DND-41 (cell line): Measurements from ENCODE around the gene WLS.

Experiments
- ATAC-seq: fragments of 200-7000 bp; cut with Tn5 transposase; 3 replicates; pipeline ENCODE4 v1.9.1; 2021; ENCODE audit warnings: low read depth; ENCODE audit not compliant: insufficient read depth
- DNase-seq: peaks from one replicate; pipeline ENCODE4 v3.0.0-alpha.2; 2020
- H2AFZ ChIP-seq: 2 replicates; pipeline ENCODE4 v1.6.0; 2012; ENCODE audit warnings: low read depth, low read length
- H3K27ac ChIP-seq: 2 replicates; pipeline ENCODE4 v1.5.1; 2012; ENCODE audit warnings: low read length, inconsistent platforms
- H3K27me3 ChIP-seq: fragments of 200-600 bp; sonication (generic); 2 replicates; pipeline ENCODE4 v1.6.0; 2012; ENCODE audit warnings: low read length, mild to moderate bottlenecking, inconsistent platforms; ENCODE audit not compliant: insufficient read depth, poor library complexity
- H3K36me3 ChIP-seq: 2 replicates; pipeline ENCODE4 v1.5.1; 2012; ENCODE audit warnings: low read length, inconsistent platforms; ENCODE audit not compliant: insufficient read depth
- H3K4me1 ChIP-seq: 2 replicates; pipeline ENCODE4 v1.5.1; 2012; ENCODE audit warnings: mild to moderate bottlenecking, low read length; ENCODE audit not compliant: insufficient read depth
- H3K4me2 ChIP-seq: 2 replicates; pipeline ENCODE4 v1.6.0; 2012; ENCODE audit warnings: mild to moderate bottlenecking, moderate library complexity, low read length, inconsistent platforms; ENCODE audit not compliant: insufficient read depth
- H3K4me3 ChIP-seq, 2 experiments: fragments of 200-600 bp in 1 of 2; shearing (Covaris generic) in 1 of 2; 2 replicates each; pipeline ENCODE4 v1.5.1; 2012 to 2016; ENCODE audit warnings: inconsistent platforms in 2 of 2, low read length in 2 of 2, mild to moderate bottlenecking in 2 of 2, low read depth in 1 of 2, moderate library complexity in 1 of 2
- H3K79me2 ChIP-seq: 2 replicates; pipeline ENCODE4 v1.6.0; 2012; ENCODE audit warnings: low read length, inconsistent platforms; ENCODE audit not compliant: insufficient read depth
- H3K9ac ChIP-seq: 2 replicates; pipeline ENCODE4 v1.6.0; 2012; ENCODE audit warnings: low read depth, mild to moderate bottlenecking, inconsistent platforms, low read length, moderate library complexity
- H3K9me3 ChIP-seq: 2 replicates; pipeline ENCODE4 v1.5.1; 2012; ENCODE audit warnings: low read length, moderate library complexity, mild to moderate bottlenecking, inconsistent platforms; ENCODE audit not compliant: insufficient read depth, severe bottlenecking
- H4K20me1 ChIP-seq: 2 replicates; pipeline ENCODE4 v1.6.0; 2012; ENCODE audit warnings: low read length; ENCODE audit not compliant: insufficient read depth
- EZH2 ChIP-seq: IDR thresholded peaks from 3 replicates; pipeline ENCODE4 v1.6.1; 2012; ENCODE audit warnings: borderline replicate concordance, low read depth, mild to moderate bottlenecking, moderate library complexity, low read length, inconsistent platforms; ENCODE audit not compliant: severe bottlenecking
- TF ChIP-seq, protein P1 (sequence below): IDR thresholded peaks from 2 replicates; pipeline ENCODE4 v1.5.1; 2012; ENCODE audit warnings: borderline replicate concordance, low read length, moderate library complexity, mild to moderate bottlenecking; ENCODE audit not compliant: poor library complexity, severe bottlenecking; ENCODE audit errors: extremely low read depth

The WLS gene

GRCh38 chr1:68087184-68087583 lies 145.1 kb downstream of the WLS start:
- Histone ChIP-seq H3K4me1 (no peaks in the 10 kb centered on the region), H3K4me3 (no peak overlapping the region), H4K20me1 (no peaks in the 10 kb centered on the region), H3K79me2 (no peaks in the 10 kb centered on the region), H3K27ac (no peak overlapping the region), H3K4me2 (no peak overlapping the region), H3K9ac (no peak overlapping the region), H3K36me3 (no peaks in the 10 kb centered on the region), H3K27me3 (no peaks in the 10 kb centered on the region), H2AFZ (no peak overlapping the region), H3K9me3 (no peaks in the 10 kb centered on the region)
- TF ChIP-seq EZH2: no peak
- TF ChIP-seq, protein P1, sequence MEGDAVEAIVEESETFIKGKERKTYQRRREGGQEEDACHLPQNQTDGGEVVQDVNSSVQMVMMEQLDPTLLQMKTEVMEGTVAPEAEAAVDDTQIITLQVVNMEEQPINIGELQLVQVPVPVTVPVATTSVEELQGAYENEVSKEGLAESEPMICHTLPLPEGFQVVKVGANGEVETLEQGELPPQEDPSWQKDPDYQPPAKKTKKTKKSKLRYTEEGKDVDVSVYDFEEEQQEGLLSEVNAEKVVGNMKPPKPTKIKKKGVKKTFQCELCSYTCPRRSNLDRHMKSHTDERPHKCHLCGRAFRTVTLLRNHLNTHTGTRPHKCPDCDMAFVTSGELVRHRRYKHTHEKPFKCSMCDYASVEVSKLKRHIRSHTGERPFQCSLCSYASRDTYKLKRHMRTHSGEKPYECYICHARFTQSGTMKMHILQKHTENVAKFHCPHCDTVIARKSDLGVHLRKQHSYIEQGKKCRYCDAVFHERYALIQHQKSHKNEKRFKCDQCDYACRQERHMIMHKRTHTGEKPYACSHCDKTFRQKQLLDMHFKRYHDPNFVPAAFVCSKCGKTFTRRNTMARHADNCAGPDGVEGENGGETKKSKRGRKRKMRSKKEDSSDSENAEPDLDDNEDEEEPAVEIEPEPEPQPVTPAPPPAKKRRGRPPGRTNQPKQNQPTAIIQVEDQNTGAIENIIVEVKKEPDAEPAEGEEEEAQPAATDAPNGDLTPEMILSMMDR: no peak
- ATAC-seq (no peak), DNase-seq (no peak)

DNA sequence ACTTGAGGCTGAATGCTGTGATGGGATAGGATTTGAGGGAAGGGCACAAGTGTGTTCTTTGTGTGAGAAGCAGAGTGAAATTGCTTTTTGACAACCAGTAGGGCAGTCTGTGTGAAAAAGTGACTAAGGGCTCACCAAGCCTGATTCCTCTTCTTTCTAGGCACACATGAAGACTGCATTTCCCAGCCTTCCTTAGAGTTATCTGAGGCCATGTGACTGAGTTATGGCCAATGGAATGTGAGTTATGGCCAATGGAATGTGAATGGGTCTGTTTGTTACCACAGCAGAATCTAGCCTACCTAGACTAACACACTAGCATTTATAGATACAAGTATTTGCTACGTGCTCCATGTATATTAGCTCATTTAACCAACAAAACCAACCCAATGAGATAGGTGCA lies 146.6 kb downstream of the WLS start:
- ATAC-seq: no peak
- no peak overlapping the region for H3K9ac ChIP-seq
- H3K4me1 ChIP-seq: no peaks in the 10 kb centered on the region
- DNase-seq: no peak
- no peak overlapping the region for H3K4me3 ChIP-seq
- no peaks in the 10 kb centered on the region for H3K9me3 ChIP-seq
- H2AFZ ChIP-seq: no peak overlapping the region
- no peaks in the 10 kb centered on the region for H4K20me1 ChIP-seq
- no peak overlapping the region for H3K4me2 ChIP-seq
- no peaks in the 10 kb centered on the region for H3K79me2 ChIP-seq
- no peaks in the 10 kb centered on the region for H3K36me3 ChIP-seq
- H3K27me3 ChIP-seq: no peaks in the 10 kb centered on the region
- H3K27ac ChIP-seq: no peak overlapping the region
- no peak for TF ChIP-seq EZH2
- TF ChIP-seq, protein P1: no peak

DNA sequence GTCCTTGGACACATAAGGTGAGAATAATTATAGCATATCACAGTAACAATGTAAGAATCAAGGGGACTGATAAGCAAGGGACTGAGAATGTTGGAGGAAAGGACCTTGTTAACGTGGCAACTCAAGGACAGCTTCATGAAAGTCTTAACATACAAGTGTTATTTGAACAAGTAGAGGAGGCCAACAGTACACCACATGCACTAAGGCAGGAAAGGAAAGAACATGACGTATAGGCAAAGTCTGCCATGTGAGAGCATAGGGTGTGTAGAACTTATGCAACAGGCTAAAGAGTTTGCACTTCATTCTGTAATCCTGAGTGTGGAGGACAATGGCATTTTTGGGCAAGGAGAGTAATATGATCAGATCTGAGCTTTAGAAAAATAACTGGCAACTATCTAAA lies 148.6 kb downstream of the WLS start:
- ATAC-seq: no peak

GRCh38 chr1:68081775-68082283 lies 150.5 kb downstream of the WLS start:
- Histone ChIP-seq H3K79me2 (no peaks in the 10 kb centered on the region), H3K9me3 (no peaks in the 10 kb centered on the region), H3K4me2 (no peak overlapping the region), H3K4me1 (no peaks in the 10 kb centered on the region), H2AFZ (no peak overlapping the region), H4K20me1 (no peaks in the 10 kb centered on the region), H3K9ac (no peak overlapping the region), H3K4me3 (no peak overlapping the region), H3K27ac (no peak overlapping the region), H3K27me3 (no peaks in the 10 kb centered on the region), H3K36me3 (no peaks in the 10 kb centered on the region)
- ATAC-seq (no peak), DNase-seq (no peak)
- TF ChIP-seq, protein P1: no peak

More for the DNA sequence above, 148.6 kb downstream of the WLS start:
- Histone ChIP-seq H3K4me2 (no peak overlapping the region), H3K27ac (no peak overlapping the region), H3K4me3 (no peak overlapping the region), H3K4me1 (no peaks in the 10 kb centered on the region), H3K9me3 (no peaks in the 10 kb centered on the region), H3K36me3 (no peaks in the 10 kb centered on the region), H2AFZ (no peak overlapping the region), H3K27me3 (no peaks in the 10 kb centered on the region), H3K79me2 (no peaks in the 10 kb centered on the region), H4K20me1 (no peaks in the 10 kb centered on the region), H3K9ac (no peak overlapping the region)
- no peak for DNase-seq
- TF ChIP-seq, protein P1: no peak
- no peak for TF ChIP-seq EZH2
